ENCODE data around the gene HYAL3.
"Not testable (repeated sequence)": the region's sequence is repeated elsewhere in the genome, so short reads cannot be mapped to it uniquely, and the experiment has no call there.

HYAL3 gene

DNA sequence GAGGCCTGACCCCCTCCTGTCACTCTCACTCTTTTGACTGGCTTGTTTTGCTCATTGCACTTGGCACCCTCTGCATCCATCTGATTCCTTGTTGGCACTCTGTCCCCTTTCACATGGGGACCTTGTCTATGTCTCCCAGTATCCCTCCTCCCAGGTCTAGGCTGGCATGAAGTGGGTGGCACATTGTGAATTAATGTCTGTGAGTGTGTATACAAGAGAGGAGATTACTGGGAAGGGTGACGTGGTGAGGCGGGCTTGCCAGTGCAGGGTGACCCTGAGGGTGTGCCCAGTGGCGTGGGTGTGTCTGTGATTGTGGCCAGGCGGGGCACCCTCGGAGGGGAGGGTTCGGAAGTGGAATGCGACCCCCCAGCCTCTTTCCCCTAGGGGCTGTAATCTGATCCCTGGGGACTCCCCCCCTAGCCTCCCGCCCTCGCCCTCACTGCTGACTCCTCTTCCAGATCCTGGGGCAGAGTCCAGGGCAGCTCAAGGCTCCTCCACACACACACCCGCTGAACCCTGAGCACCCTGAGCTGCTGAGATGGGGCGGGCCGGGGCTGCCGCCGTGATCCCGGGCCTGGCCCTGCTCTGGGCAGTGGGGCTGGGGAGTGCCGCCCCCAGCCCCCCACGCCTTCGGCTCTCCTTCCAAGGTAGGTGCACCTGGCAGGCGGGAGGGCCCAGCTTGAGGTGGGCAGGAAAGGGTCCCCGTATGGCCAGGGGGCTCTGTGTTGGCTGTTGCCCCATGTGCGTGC lies 30.3 kb downstream of the HYAL3 start, which contains the start of gene SEMA3B:
SEMA3B (plus strand) TSS at position 445 of the 749 bp plus-strand sequence; CDS start at position 539, 94 bp downstream.
- Histone ChIP-seq H3K4me1 (ENCODE audit: control insufficient read depth, insufficient read depth, low read length) (peaks cover 83% of the 10 kb centered on the region), H3K9ac (ENCODE audit: low read length) (peak within 1 kb of the TSS; percentile 93), H3K27me3 (ENCODE audit: control insufficient read depth, insufficient read depth, low read length) (no peaks in the 10 kb centered on the region), H3K4me3 (ENCODE audit: low read length) (peak within 1 kb of the TSS; percentile 71), H3K36me3 (ENCODE audit: control insufficient read depth, insufficient read depth, low read length) (no peaks in the 10 kb centered on the region), H3K9me3 (ENCODE audit: control insufficient read depth, low read length) (no peaks in the 10 kb centered on the region)

DNA sequence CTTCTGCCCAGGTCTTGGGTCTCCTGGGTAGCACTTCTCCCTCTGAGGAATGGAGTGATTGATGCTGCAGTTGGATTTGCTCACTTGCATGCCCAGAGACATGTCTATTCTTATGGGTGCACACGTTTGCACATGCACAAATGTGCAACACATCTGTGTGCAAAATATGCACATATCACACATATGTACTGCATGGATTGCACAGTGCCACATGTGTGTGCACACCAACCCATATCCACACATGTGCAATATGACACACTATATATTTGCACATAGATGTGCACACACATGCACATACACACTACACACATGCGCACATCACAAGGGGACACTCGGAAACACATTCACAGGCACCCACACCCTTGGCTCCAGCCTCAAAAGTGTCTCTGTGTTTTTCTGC lies 30.9 kb downstream of the HYAL3 start:
- peak overlapping the region; percentile 93 for H3K9ac ChIP-seq (ENCODE audit: low read length)
- no peaks in the 10 kb centered on the region for H3K27me3 ChIP-seq (ENCODE audit: control insufficient read depth, insufficient read depth, low read length)
- H3K9me3 ChIP-seq (ENCODE audit: control insufficient read depth, low read length): no peaks in the 10 kb centered on the region
- peaks cover 81% of the 10 kb centered on the region for H3K4me1 ChIP-seq (ENCODE audit: control insufficient read depth, insufficient read depth, low read length)
- peak overlapping the region; percentile 66 for H3K4me3 ChIP-seq (ENCODE audit: low read length)
- H3K36me3 ChIP-seq (ENCODE audit: control insufficient read depth, insufficient read depth, low read length): no peaks in the 10 kb centered on the region

DNA sequence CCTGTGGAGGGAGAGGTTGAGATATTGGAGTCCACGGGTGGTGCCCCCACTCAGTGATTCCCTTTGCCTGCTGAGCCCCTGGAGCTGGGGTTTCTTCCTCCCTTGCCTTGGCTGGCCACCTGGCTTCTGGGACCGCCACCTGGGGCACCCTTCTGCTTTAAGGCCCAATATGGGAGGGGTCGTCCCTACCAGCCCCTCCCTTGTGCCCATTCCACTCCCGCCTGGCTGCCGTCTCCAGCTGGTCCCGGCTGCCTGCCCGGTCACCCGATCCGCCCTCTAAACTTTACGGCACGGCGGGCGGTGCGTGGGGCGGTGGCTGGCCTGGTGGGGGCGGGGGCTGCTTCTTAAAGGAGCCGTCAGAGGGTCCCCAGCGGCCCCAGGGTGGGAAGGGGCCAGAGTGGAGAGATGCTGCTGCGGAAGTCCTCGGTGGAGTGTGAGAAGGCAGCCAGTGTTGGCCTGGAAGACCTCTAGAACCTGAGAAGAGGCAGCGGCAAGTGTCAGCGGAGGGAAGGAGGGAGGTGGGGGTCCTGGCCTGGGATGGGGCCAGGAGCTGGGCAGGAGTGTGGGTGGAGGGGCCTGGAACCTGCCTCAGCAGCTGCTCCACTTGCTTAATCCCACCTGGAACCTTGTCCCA lies 31.8 kb downstream of the HYAL3 start:
- Histone ChIP-seq H3K36me3 (ENCODE audit: control insufficient read depth, insufficient read depth, low read length) (no peaks in the 10 kb centered on the region), H3K9me3 (ENCODE audit: control insufficient read depth, low read length) (no peaks in the 10 kb centered on the region), H3K9ac (ENCODE audit: low read length) (peak overlapping the region; percentile 93), H3K4me1 (ENCODE audit: control insufficient read depth, insufficient read depth, low read length) (peaks cover 77% of the 10 kb centered on the region), H3K27me3 (ENCODE audit: control insufficient read depth, insufficient read depth, low read length) (no peaks in the 10 kb centered on the region), H3K4me3 (ENCODE audit: low read length) (peak overlapping the region; percentile 66)

DNA sequence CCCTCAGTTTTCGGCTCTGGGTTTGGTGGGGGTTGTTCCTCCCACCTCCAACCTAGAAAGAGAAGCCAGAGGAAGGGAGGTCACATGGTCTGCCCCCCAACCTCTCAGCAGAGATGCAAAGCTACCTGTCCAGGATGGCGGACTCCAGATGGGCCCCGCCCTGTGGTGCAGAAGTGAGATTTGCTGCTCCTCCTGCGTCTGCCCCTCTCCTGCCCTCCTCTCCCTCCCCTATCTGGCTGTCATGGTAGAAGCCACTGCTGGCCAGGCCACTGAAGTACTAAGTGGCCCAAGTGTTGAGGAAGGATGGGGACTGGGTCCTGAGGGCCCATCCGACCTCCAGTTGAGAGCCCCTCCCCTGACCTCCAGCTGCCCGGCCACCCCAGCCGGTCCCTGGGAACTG lies 32.4 kb downstream of the HYAL3 start:
- Histone ChIP-seq H3K9ac (ENCODE audit: low read length) (peak overlapping the region; percentile 93), H3K4me3 (ENCODE audit: low read length) (peak overlapping the region; percentile 66), H3K36me3 (ENCODE audit: control insufficient read depth, insufficient read depth, low read length) (no peaks in the 10 kb centered on the region), H3K4me1 (ENCODE audit: control insufficient read depth, insufficient read depth, low read length) (peaks cover 77% of the 10 kb centered on the region), H3K27me3 (ENCODE audit: control insufficient read depth, insufficient read depth, low read length) (no peaks in the 10 kb centered on the region), H3K9me3 (ENCODE audit: control insufficient read depth, low read length) (no peaks in the 10 kb centered on the region)

DNA sequence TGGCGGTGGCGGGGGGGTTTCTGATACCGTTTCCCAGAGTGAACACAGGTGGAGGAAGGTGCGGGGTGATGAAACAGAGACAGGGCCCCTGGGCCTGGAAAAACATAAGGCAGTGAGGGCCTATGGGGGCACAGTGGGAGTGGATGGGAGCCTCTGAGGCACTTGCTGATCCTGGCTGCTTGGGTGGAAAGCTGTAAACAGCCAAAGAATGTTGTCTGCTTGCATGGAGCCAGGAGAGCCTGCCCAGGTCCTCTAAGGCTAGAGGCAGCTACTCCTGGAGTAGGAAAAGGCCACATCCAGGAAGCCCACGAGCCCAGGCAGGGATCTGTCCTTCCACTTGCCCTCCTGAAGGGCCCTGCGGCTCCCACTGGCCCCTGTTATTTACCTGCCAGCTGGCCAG lies 33.2 kb downstream of the HYAL3 start:
- H3K4me3 ChIP-seq (ENCODE audit: low read length): no peak overlapping the region
- no peaks in the 10 kb centered on the region for H3K27me3 ChIP-seq (ENCODE audit: control insufficient read depth, insufficient read depth, low read length)
- no peaks in the 10 kb centered on the region for H3K9me3 ChIP-seq (ENCODE audit: control insufficient read depth, low read length)
- H3K4me1 ChIP-seq (ENCODE audit: control insufficient read depth, insufficient read depth, low read length): peaks cover 73% of the 10 kb centered on the region
- H3K9ac ChIP-seq (ENCODE audit: low read length): peak overlapping the region; percentile 93
- H3K36me3 ChIP-seq (ENCODE audit: control insufficient read depth, insufficient read depth, low read length): no peaks in the 10 kb centered on the region

DNA sequence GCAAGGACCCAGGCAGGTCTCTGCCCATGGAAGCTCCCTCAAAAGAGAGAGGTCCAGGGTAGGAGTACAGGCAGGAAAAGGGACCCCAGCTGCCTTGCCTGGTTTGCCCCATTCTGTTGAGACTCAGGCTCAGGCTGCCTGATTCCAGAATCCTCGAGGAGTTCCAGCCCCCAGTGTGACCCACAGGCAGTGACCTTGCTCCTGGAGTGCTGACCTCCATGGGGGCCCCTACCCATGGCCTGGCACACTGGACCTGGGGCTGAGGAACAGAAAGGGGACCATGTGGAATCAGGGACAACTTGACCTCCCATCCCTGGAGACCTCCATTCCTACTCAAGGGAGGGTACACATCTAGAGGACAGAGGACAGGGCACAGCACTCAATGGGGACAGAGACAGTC lies 33.6 kb downstream of the HYAL3 start:
- Histone ChIP-seq H3K36me3 (ENCODE audit: control insufficient read depth, insufficient read depth, low read length) (no peaks in the 10 kb centered on the region), H3K4me1 (ENCODE audit: control insufficient read depth, insufficient read depth, low read length) (peaks cover 73% of the 10 kb centered on the region), H3K27me3 (ENCODE audit: control insufficient read depth, insufficient read depth, low read length) (no peaks in the 10 kb centered on the region), H3K4me3 (ENCODE audit: low read length) (no peak overlapping the region), H3K9ac (ENCODE audit: low read length) (peak overlapping the region; percentile 93), H3K9me3 (ENCODE audit: control insufficient read depth, low read length) (no peaks in the 10 kb centered on the region)

DNA sequence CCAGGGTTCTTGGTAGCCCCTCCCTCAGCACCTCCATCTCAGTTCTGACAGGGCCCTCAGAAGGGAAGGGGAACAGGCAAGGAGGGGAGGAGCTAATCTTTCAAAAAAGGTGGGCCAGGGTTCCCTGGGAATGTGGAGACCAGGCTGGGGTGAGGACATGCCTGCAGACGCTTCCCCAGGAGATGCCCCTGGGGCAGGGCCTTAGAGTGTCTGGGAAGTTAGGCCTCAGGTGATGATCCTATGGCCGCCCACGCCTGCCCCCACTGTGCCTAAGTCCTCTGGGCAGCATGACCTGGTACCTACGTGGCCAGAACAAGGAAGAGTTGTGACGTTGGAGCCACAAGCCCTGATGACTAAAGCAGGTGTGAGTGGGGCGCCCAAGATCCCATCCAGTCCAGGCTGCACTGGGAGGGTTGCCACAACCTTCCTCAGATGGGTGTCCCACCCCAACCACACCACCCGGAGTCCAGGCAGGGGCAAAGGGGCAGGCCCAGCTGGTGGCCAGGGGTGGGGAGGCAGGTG lies 34.2 kb downstream of the HYAL3 start:
- H3K27me3 ChIP-seq (ENCODE audit: control insufficient read depth, insufficient read depth, low read length): no peaks in the 10 kb centered on the region
- no peaks in the 10 kb centered on the region for H3K9me3 ChIP-seq (ENCODE audit: control insufficient read depth, low read length)
- peak overlapping the region; percentile 65 for H3K9ac ChIP-seq (ENCODE audit: low read length)
- peaks cover 73% of the 10 kb centered on the region for H3K4me1 ChIP-seq (ENCODE audit: control insufficient read depth, insufficient read depth, low read length)
- no peaks in the 10 kb centered on the region for H3K36me3 ChIP-seq (ENCODE audit: control insufficient read depth, insufficient read depth, low read length)
- H3K4me3 ChIP-seq (ENCODE audit: low read length): no peak overlapping the region

DNA sequence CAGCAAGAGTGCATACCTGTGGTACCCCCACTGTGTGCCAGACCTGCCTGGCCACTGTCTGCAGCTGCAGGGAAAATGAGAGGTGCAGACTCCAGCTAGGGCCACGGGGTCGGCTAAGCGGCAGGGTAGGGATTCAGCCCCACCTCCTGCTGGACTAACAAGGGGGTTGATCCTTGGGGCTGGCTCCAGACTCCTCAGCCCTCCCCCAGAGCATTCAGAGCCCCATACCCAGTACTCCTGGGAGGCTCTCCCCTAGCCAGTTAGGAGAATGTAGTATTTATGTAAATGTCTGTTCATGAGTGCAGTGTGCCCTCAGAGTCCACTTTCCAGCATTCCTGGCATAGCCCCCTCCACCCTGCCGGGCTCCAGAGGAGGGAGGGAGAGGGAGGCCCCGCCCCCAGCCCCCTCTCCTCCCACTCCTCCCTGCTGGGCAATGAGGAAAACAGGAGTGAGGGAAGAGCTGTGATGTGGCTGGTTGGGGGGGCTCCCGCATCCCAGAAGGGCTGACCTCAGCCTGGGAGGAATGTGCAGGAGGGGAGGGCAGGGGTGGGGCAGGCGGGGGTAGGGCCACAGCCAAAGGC lies 34.7 kb downstream of the HYAL3 start:
- Histone ChIP-seq H3K9ac (ENCODE audit: low read length) (peak overlapping the region; percentile 9), H3K36me3 (ENCODE audit: control insufficient read depth, insufficient read depth, low read length) (no peaks in the 10 kb centered on the region), H3K4me3 (ENCODE audit: low read length) (no peak overlapping the region), H3K4me1 (ENCODE audit: control insufficient read depth, insufficient read depth, low read length) (peaks cover 73% of the 10 kb centered on the region), H3K9me3 (ENCODE audit: control insufficient read depth, low read length) (no peaks in the 10 kb centered on the region), H3K27me3 (ENCODE audit: control insufficient read depth, insufficient read depth, low read length) (no peaks in the 10 kb centered on the region)

DNA sequence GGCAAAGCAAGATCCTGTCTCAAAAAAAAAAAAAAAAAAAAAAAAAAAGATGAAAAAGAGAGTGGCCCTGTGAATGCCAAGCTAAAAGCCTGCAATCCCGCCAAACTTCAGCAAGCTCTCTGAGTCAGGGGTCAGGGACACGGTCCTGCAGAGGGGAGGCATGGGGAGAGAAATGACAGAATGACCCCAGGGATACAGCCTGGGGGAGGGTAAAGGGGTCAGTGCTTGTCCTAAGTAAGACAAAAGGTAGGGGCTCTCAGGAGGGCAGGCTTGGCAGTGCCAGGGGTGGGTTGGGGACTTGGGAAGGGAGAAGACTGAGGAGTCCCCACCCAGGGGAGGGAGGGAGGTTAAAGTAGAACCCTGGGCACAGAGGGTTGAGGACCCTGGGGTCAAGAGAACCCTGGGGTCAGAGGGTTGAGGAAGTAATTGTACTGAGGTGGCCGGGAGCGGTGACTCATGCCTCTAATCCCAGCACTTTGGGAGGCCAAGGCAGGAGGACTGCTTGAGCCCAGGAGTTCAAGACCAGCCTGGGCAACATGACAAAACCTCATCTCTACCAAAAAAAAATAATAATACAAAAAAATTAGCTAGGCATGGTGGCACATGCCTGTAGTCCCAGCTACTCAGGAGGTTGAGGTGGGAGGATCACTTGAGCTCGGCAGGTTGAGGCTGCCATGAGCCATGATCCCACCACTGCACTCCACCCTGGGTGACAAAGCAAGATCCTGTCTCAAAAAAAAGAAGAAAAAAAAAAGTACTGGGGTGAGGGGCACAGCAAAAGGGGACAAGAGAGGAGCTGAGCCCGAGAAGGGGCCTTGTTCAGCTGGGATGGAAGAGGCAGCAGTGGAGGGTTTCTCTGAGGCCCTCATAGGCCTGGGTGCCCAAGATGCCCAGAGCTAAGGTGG lies 35.5 kb downstream of the HYAL3 start:
- Histone ChIP-seq H3K4me3 (ENCODE audit: low read length) (no peak overlapping the region), H3K4me1 (ENCODE audit: control insufficient read depth, insufficient read depth, low read length) (peaks cover 73% of the 10 kb centered on the region), H3K27me3 (ENCODE audit: control insufficient read depth, insufficient read depth, low read length) (no peaks in the 10 kb centered on the region), H3K9ac (ENCODE audit: low read length) (peak overlapping the region; percentile 9), H3K36me3 (ENCODE audit: control insufficient read depth, insufficient read depth, low read length) (no peaks in the 10 kb centered on the region), H3K9me3 (ENCODE audit: control insufficient read depth, low read length) (no peaks in the 10 kb centered on the region)

DNA sequence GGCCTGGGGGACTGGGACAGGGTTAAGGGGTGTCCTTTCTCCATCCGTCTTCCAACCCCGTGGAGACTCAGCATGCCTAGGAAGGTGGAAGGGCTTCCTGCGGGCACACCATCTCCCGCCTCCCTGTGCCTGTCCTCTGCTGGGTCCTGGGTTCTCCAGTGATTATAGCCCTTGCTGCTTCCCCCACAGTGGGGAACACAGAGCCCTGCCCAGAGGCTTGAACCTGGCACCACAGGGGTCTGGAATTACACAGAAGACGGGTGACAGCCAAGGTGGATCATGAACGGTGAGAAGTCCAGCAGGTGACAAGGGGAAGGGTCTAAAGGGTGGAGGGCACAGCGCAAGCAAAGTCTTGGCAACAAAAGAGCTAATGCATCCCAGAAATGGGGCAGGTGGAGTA lies 36.4 kb downstream of the HYAL3 start:
- Histone ChIP-seq H3K9me3 (ENCODE audit: control insufficient read depth, low read length) (no peaks in the 10 kb centered on the region), H3K9ac (ENCODE audit: low read length) (no peak overlapping the region), H3K27me3 (ENCODE audit: control insufficient read depth, insufficient read depth, low read length) (no peaks in the 10 kb centered on the region), H3K4me3 (ENCODE audit: low read length) (no peak overlapping the region), H3K36me3 (ENCODE audit: control insufficient read depth, insufficient read depth, low read length) (no peaks in the 10 kb centered on the region), H3K4me1 (ENCODE audit: control insufficient read depth, insufficient read depth, low read length) (peaks cover 64% of the 10 kb centered on the region)

DNA sequence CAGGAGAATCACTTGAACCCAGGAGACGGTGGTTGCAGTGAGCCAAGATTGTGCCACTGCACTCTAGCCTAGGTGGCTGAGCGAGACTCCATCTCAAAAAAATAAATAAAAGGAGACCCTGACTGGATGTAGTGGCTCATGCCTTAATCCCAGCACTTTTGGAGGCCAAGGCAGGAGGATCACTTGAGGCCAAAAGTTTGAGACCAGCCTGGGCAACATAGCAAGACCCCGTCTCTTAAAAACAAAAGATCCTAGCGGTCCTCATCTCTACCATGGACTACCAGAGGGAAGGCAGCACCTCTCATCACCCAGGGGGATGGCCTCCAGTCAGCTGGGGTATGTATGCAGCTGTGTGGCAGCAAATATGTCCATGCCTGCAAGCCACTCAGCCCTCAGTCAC lies 37.0 kb downstream of the HYAL3 start:
- H3K9me3 ChIP-seq (ENCODE audit: control insufficient read depth, low read length); H3K36me3 ChIP-seq (ENCODE audit: control insufficient read depth, insufficient read depth, low read length); H3K27me3 ChIP-seq (ENCODE audit: control insufficient read depth, insufficient read depth, low read length); H3K4me3 ChIP-seq (ENCODE audit: low read length); H3K9ac ChIP-seq (ENCODE audit: low read length): not testable (repeated sequence)
- peaks cover 59% of the 10 kb centered on the region for H3K4me1 ChIP-seq (ENCODE audit: control insufficient read depth, insufficient read depth, low read length)

Measured in mucosa of stomach (tissue), 1 donor.